Neutrophil (primary cell): ENCODE measurements around the gene DPH2.

ENCODE experiments used
- H3K27ac ChIP-seq: fragments of 200-600 bp; sonication (generic); 2 replicates; pipeline ENCODE4 v1.5.1; 2016; ENCODE audit warnings: mild to moderate bottlenecking, moderate library complexity
- H3K27me3 ChIP-seq: fragments of 200-600 bp; sonication (generic); 2 replicates; pipeline ENCODE4 v1.6.0; 2016; ENCODE audit warnings: mild to moderate bottlenecking
- H3K36me3 ChIP-seq: fragments of 200-600 bp; sonication (generic); 2 replicates; pipeline ENCODE4 v1.5.1; 2017
- H3K4me1 ChIP-seq, 2 experiments: fragments of 200-600 bp in 1 of 2; sonication (generic) in 1 of 2; 1 replicate in 1 of 2; 2 replicates in 1 of 2; pipeline versions ENCODE4 v1.5.1 to v1.6.1; 2013 to 2016; ENCODE audit warnings: low read depth in 1 of 2, low read length in 1 of 2, mild to moderate bottlenecking in 1 of 2, moderate library complexity in 1 of 2; ENCODE audit not compliant: control insufficient read depth in 1 of 2, insufficient read depth in 1 of 2
- H3K4me3 ChIP-seq, 2 experiments: fragments of 200-600 bp in 1 of 2; sonication (generic) in 1 of 2; 1 replicate in 1 of 2; 2 replicates in 1 of 2; pipeline ENCODE4 v1.5.1; 2013 to 2016; ENCODE audit warnings: low read depth in 1 of 2, low read length in 1 of 2, mild to moderate bottlenecking in 1 of 2, moderate library complexity in 1 of 2
- H3K9me3 ChIP-seq: fragments of 200-600 bp; sonication (generic); 2 replicates; pipeline ENCODE4 v1.5.1; 2016
- TF ChIP-seq, protein P1 (sequence below): fragments of 200-600 bp; sonication (generic); IDR thresholded peaks from 2 replicates; pipeline ENCODE4 v1.5.1; 2016; ENCODE audit warnings: antibody characterized with exemption

Gene DPH2

DNA sequence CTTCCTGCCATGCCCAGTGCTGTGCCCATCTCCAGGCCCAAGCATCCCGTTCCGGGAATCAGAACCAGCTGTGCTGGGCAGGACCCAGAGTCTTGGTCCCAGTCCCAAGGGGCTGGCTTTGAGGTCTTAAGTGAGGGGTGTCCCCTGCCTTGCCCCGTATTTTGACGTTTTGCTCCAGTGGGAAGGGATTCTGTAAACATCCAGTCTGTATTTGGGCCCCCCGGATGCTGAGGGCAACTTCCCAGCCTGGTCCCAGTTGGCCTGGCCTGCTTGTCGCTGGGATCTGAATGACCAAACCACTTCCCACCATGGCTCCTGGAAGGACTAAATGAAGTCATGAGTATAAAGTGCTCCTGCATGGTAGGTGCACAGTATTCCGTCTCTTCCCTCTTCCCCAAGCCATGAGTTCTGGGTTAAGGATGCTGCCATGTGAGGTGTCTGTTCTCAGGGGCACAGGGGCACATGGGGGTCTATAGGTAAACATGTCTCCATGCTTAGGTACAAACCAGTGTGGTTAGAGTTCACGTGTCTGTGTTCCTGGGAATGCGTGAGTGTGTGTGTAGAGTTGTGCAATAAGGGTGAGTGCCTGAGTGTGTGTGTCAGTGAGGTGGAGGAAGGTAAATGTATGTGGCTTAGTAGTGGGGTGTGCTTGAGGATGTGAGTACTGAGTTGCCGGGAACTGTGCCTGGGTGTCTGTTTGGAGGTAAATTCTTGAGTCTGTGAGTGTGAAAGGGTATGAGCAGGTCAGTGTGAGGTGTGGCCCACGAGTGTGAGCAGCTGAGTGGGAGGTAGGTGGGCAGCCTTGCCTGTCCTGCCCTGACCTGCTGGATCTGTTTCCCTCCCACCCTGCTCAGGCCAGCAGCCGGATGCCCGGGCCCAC is 10.7 kb downstream of the DPH2 start:
- Histone ChIP-seq H3K36me3 (peaks cover 30% of the 10 kb centered on the region), H3K4me1 (peaks cover 76 to 78% of the 10 kb centered on the region in 2 experiments), H3K9me3 (no peaks in the 10 kb centered on the region), H3K27me3 (peaks cover 13% of the 10 kb centered on the region), H3K4me3 (peak overlapping the region in 1 of 2 experiments; percentile 64), H3K27ac (peak overlapping the region; percentile 2)
- TF ChIP-seq, protein P1, sequence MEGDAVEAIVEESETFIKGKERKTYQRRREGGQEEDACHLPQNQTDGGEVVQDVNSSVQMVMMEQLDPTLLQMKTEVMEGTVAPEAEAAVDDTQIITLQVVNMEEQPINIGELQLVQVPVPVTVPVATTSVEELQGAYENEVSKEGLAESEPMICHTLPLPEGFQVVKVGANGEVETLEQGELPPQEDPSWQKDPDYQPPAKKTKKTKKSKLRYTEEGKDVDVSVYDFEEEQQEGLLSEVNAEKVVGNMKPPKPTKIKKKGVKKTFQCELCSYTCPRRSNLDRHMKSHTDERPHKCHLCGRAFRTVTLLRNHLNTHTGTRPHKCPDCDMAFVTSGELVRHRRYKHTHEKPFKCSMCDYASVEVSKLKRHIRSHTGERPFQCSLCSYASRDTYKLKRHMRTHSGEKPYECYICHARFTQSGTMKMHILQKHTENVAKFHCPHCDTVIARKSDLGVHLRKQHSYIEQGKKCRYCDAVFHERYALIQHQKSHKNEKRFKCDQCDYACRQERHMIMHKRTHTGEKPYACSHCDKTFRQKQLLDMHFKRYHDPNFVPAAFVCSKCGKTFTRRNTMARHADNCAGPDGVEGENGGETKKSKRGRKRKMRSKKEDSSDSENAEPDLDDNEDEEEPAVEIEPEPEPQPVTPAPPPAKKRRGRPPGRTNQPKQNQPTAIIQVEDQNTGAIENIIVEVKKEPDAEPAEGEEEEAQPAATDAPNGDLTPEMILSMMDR = no peak

DNA sequence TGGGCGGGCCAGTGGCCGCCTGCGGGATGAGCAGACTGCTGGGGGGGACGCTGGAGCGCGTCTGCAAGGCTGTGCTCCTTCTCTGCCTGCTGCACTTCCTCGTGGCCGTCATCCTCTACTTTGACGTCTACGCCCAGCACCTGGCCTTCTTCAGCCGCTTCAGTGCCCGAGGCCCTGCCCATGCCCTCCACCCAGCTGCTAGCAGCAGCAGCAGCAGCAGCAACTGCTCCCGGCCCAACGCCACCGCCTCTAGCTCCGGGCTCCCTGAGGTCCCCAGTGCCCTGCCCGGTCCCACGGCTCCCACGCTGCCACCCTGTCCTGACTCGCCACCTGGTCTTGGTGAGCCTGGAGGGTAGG is 11.3 kb downstream of the DPH2 start:
- Histone ChIP-seq H3K27ac (no peak overlapping the region), H3K36me3 (peaks cover 26% of the 10 kb centered on the region)

DNA sequence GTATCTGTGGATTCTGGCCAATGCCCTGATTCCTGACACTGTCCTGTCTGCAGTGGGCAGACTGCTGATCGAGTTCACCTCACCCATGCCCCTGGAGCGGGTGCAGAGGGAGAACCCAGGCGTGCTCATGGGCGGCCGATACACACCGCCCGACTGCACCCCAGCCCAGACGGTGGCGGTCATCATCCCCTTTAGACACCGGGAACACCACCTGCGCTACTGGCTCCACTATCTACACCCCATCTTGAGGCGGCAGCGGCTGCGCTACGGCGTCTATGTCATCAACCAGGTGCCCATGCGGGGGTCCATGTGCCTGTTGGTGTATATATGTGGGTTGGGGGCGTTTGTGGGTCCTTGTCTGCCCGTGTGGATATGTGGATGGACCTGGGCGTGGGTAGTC is 11.8 kb downstream of the DPH2 start:
- H3K9me3 ChIP-seq = no peaks in the 10 kb centered on the region
- H3K4me3 ChIP-seq = no peak overlapping the region
- TF ChIP-seq, protein P1 = no peak
- peaks cover 66% of the 10 kb centered on the region in 2 experiments for H3K4me1 ChIP-seq
- peaks cover 13% of the 10 kb centered on the region for H3K27me3 ChIP-seq
- peaks cover 21% of the 10 kb centered on the region for H3K36me3 ChIP-seq
- H3K27ac ChIP-seq = no peak overlapping the region

More for the DNA sequence above, 11.3 kb downstream of the DPH2 start:
- peaks cover 71% of the 10 kb centered on the region in 2 experiments for H3K4me1 ChIP-seq
- TF ChIP-seq, protein P1 = no peak
- H3K27me3 ChIP-seq = peaks cover 13% of the 10 kb centered on the region
- no peak overlapping the region for H3K4me3 ChIP-seq
- no peaks in the 10 kb centered on the region for H3K9me3 ChIP-seq

DNA sequence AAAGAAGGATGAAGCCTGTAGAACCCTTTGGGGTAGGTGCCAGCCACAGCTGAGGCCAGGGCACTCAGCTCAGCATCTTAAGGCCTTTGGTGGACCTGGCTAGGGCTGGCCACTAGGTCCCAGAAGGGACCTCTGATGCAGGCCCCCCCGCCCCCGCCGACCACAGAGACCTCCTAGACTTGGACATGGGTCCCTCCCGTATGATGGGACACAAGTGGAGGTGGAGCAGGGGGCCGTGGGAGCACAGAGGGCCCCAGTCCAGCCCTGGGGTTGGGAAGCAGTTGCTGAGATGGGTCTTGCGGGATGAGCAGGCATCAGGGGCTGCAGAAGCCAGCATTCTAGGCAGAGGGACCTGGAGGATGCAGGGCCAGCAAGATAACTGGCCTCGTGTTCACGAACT is 12.4 kb downstream of the DPH2 start:
- peaks cover 13% of the 10 kb centered on the region for H3K27me3 ChIP-seq
- H3K27ac ChIP-seq = peak overlapping the region; percentile 85
- no peaks in the 10 kb centered on the region for H3K9me3 ChIP-seq
- peaks cover 15% of the 10 kb centered on the region for H3K36me3 ChIP-seq
- peak overlapping the region; percentile 31 to 45 for H3K4me3 ChIP-seq
- TF ChIP-seq, protein P1 = no peak
- H3K4me1 ChIP-seq = peaks cover 60% of the 10 kb centered on the region in 2 experiments

DNA sequence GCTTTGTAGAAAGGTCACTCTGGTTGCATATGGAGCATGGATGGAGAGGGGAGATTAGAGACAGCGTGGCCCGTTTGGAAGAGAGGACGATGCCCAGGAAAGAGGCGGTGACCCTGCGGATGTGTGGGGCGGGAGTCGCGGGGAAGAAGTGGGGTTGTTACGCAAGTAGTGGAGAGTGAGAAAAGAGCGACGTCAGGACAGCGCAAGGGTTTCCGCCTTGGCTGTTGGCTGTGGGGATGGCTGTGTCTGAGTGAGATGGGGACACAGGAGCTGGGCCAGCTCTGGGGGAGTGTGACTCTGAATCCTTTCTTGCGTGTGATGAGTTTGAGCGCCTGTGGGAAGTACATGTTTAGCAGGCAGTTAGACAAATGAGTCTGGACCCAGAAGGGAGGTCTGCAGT is 13.0 kb downstream of the DPH2 start:
- Histone ChIP-seq H3K27ac (peak overlapping the region; percentile 85), H3K27me3 (peaks cover 13% of the 10 kb centered on the region), H3K4me3 (peak overlapping the region; percentile 31 to 45), H3K4me1 (peaks cover 54% of the 10 kb centered on the region in 2 experiments), H3K36me3 (peaks cover 9% of the 10 kb centered on the region), H3K9me3 (no peaks in the 10 kb centered on the region)
- TF ChIP-seq, protein P1 = no peak
